ENCODE data around the gene IL22RA2. TPM values are rescaled to one million over a fixed set of nuclear protein-coding genes. Genes with fewer than 3 reads are reported as not detected.
A peak's percentile ranks its signal among the peaks of the same experiment; 100 is the strongest.

Gene IL22RA2
- total and polyA plus RNA-seq, 7 experiments from 2014 or later: not detected

DNA sequence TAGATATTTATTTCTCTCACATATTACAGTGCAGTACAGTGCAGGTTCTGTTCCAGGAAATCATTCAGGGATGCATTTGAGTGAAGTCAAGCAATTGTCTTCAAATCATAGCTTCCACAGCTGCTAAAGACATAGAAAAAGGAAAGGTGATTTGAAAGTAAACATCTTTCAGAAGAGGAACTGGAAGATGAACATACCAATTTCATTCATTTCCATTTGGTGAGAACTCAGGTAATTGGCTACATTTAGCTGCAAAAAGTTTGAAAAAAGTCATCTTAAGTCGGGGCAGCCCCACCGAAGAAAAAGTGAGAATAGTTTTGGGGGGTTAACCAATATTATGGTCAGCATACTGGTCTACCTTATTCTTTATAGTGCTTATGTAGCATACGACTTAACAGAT is 67.3 kb downstream of the IL22RA2 start:
- H3K36me3 Mint-ChIP-seq: peaks cover 0 to 35% (median 0%) of the 10 kb centered on the region in 5 donors
- intact Hi-C loops (cut with micrococcal nuclease): no loop called here
- ChIA-PET POLR2A (no interaction called here), CTCF (no interaction called here)
- no peak for DNase-seq
- H3K9me3 ChIP-seq (ENCODE audit: control insufficient read depth in 2 of 3, low read length in 3 of 3): no peaks in the 10 kb centered on the region
- H3K36me3 ChIP-seq (ENCODE audit: control insufficient read depth in 2 of 3, insufficient read depth in 3 of 3, low read length in 3 of 3): no peaks in the 10 kb centered on the region
- no peak overlapping the region for H3K27ac ChIP-seq (ENCODE audit: low read depth, low read length)
- H3K9me3 Mint-ChIP-seq: peaks cover 0 to 24% (median 8%) of the 10 kb centered on the region in 11 donors
- H3K4me1 Mint-ChIP-seq: peaks cover 0 to 33% (median 2%) of the 10 kb centered on the region in 7 donors
- no peak for ATAC-seq
- H3K27me3 ChIP-seq (ENCODE audit: control insufficient read depth in 2 of 2, insufficient read depth in 2 of 2, low read length in 2 of 2): no peaks in the 10 kb centered on the region
- no peak overlapping the region for H3K4me3 Mint-ChIP-seq
- H3K27ac Mint-ChIP-seq: no peak overlapping the region
- peaks cover 0 to 10% (median 6%) of the 10 kb centered on the region in 5 donors for H3K27me3 Mint-ChIP-seq
- H3K4me3 ChIP-seq (ENCODE audit: low read length): no peak overlapping the region
- H3K4me1 ChIP-seq (ENCODE audit: control insufficient read depth in 2 of 2, insufficient read depth in 2 of 2, low read length in 2 of 2): peaks cover 0 to 17% of the 10 kb centered on the region in 2 donors

DNA sequence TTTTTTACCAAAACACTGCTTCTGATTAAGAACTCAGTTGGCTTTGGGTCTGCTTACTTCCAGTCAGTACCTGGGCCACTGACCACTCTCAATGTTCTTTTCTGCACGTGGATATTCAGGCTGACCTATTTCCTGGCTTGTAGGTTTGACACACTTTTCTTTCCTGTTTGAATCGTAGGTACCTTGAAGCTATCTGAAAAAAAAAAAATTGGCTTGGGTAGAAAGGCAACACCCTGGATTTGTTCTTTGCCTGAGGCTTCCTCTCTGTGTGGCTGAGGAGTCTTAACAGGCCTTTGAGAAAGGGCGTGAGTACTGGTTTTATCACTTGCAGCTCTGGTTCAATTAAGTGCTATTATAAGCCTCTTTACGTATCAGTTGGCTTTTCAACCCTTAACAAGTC is 68.1 kb downstream of the IL22RA2 start:
- H3K4me3 Mint-ChIP-seq: no peak overlapping the region
- Histone ChIP-seq H3K36me3 (ENCODE audit: control insufficient read depth in 2 of 3, insufficient read depth in 3 of 3, low read length in 3 of 3) (no peaks in the 10 kb centered on the region), H3K4me1 (ENCODE audit: control insufficient read depth in 2 of 2, insufficient read depth in 2 of 2, low read length in 2 of 2) (peaks cover 0 to 17% of the 10 kb centered on the region in 2 donors), H3K27me3 (ENCODE audit: control insufficient read depth in 2 of 2, insufficient read depth in 2 of 2, low read length in 2 of 2) (no peaks in the 10 kb centered on the region), H3K9me3 (ENCODE audit: control insufficient read depth in 2 of 3, low read length in 3 of 3) (no peaks in the 10 kb centered on the region), H3K4me3 (ENCODE audit: low read length) (no peak overlapping the region), H3K27ac (ENCODE audit: low read depth, low read length) (no peak overlapping the region)
- peaks cover 0 to 24% (median 8%) of the 10 kb centered on the region in 11 donors for H3K9me3 Mint-ChIP-seq
- H3K27ac Mint-ChIP-seq: peak overlapping the region in 1 of 9 donors; percentile 38
- peaks cover 0 to 41% (median 2%) of the 10 kb centered on the region in 7 donors for H3K4me1 Mint-ChIP-seq
- H3K27me3 Mint-ChIP-seq: peaks cover 0 to 8% (median 5%) of the 10 kb centered on the region in 5 donors
- intact Hi-C loops (cut with micrococcal nuclease): no loop called here
- ATAC-seq (no peak), DNase-seq (no peak)
- CTCF ChIA-PET: interaction anchor here (0.9 kb wide), 1 partner anchor 8 kb away, joined by 4 read pairs; no protein-coding TSS in a partner anchor
- POLR2A ChIA-PET: no interaction called here
- peaks cover 0 to 35% (median 0%) of the 10 kb centered on the region in 5 donors for H3K36me3 Mint-ChIP-seq

DNA sequence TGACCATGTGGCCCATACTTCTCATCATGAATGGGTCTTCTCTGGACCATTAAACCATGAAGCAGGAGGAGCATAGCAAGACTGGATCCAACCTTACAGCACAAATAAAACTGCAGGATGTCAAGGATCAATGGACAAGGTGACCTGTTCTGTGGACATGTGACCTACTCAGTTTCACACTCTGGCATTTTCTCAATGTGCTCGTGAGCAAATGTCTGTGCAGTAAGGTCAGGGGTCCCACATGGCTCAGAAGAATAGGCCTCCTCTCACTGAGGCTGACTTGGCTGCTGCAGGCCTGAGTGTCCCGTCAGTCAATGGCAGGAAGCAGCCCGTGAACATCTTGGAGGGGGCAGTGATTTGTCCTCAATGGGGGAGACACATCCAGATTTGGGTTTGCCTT is 68.5 kb downstream of the IL22RA2 start:
- H3K4me1 ChIP-seq (ENCODE audit: control insufficient read depth in 2 of 2, insufficient read depth in 2 of 2, low read length in 2 of 2): peaks cover 0 to 17% of the 10 kb centered on the region in 2 donors
- ChIA-PET POLR2A (no interaction called here), CTCF (interaction anchor here (0.9 kb wide), 1 partner anchor 8 kb away, joined by 4 read pairs; no protein-coding TSS in a partner anchor)
- DNase-seq: no peak
- H3K27me3 ChIP-seq (ENCODE audit: control insufficient read depth in 2 of 2, insufficient read depth in 2 of 2, low read length in 2 of 2): no peaks in the 10 kb centered on the region
- no peak overlapping the region for H3K27ac ChIP-seq (ENCODE audit: low read depth, low read length)
- no peaks in the 10 kb centered on the region for H3K9me3 ChIP-seq (ENCODE audit: control insufficient read depth in 2 of 3, low read length in 3 of 3)
- H3K4me3 ChIP-seq (ENCODE audit: low read length): no peak overlapping the region
- Mint-ChIP-seq H3K9me3 (peaks cover 0 to 24% (median 8%) of the 10 kb centered on the region in 11 donors), H3K4me1 (peaks cover 0 to 43% (median 2%) of the 10 kb centered on the region in 7 donors), H3K36me3 (peaks cover 0 to 35% (median 0%) of the 10 kb centered on the region in 5 donors), H3K4me3 (peak overlapping the region in 2 of 10 donors; percentile 9 to 29), H3K27me3 (peaks cover 0 to 8% (median 2%) of the 10 kb centered on the region in 5 donors), H3K27ac (peak overlapping the region in 1 of 9 donors; percentile 38)
- no peaks in the 10 kb centered on the region for H3K36me3 ChIP-seq (ENCODE audit: control insufficient read depth in 2 of 3, insufficient read depth in 3 of 3, low read length in 3 of 3)
- intact Hi-C loops (cut with micrococcal nuclease): no loop called here
- no peak for ATAC-seq

DNA sequence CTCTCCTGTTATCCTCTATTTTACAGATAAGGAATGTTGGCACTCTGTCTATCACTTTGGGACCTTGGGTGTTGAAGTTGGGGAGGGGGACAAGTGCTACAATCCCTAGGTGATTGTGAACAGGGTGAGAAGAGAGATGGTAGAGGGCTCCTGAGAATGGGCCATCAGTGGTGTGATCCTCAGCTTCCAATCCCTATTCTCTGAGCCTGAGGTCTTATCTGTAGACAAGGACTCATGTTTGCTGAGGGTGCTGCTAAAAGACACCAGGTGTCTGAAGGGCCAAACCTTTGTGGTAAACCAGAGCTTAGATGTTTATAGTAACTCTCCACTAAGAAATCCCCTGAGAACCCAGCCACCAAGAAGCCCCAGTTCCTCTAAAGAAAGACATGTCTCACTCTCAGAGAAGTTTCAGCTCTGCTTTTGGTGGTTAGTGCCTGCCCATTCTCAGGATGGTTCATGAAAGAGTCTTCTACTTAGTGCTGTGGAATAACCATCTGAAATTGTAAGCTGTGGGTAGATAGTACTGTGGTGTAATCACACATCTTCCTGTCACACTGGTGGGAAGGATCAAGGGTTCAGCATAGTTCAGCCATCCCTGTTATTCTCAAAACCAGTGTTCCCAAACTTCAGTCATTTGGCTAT is 70.5 kb downstream of the IL22RA2 start:
- ChIA-PET POLR2A (no interaction called here), CTCF (interaction anchor here (1.1 kb wide), 1 partner anchor 9 kb away, joined by 4 read pairs; no protein-coding TSS in a partner anchor)
- Histone ChIP-seq H3K36me3 (ENCODE audit: control insufficient read depth in 2 of 3, insufficient read depth in 3 of 3, low read length in 3 of 3) (no peaks in the 10 kb centered on the region), H3K27me3 (ENCODE audit: control insufficient read depth in 2 of 2, insufficient read depth in 2 of 2, low read length in 2 of 2) (no peaks in the 10 kb centered on the region), H3K9me3 (ENCODE audit: control insufficient read depth in 2 of 3, low read length in 3 of 3) (no peaks in the 10 kb centered on the region), H3K4me1 (ENCODE audit: control insufficient read depth in 2 of 2, insufficient read depth in 2 of 2, low read length in 2 of 2) (peaks cover 0 to 17% of the 10 kb centered on the region in 2 donors), H3K27ac (ENCODE audit: low read depth, low read length) (no peak overlapping the region), H3K4me3 (ENCODE audit: low read length) (no peak overlapping the region)
- intact Hi-C loops (cut with micrococcal nuclease): no loop called here
- Mint-ChIP-seq H3K27ac (peak overlapping the region in 1 of 9 donors; percentile 54), H3K9me3 (peaks cover 0 to 17% (median 2%) of the 10 kb centered on the region in 11 donors), H3K27me3 (peaks cover 0 to 4% (median 0%) of the 10 kb centered on the region in 5 donors), H3K4me3 (peak overlapping the region in 1 of 10 donors; percentile 57), H3K36me3 (peaks cover 0 to 37% (median 0%) of the 10 kb centered on the region in 5 donors), H3K4me1 (peaks cover 0 to 51% (median 2%) of the 10 kb centered on the region in 7 donors)
- peak in 1 of 9 donors; percentile 28 for DNase-seq
- ATAC-seq: peak; percentile 71

DNA sequence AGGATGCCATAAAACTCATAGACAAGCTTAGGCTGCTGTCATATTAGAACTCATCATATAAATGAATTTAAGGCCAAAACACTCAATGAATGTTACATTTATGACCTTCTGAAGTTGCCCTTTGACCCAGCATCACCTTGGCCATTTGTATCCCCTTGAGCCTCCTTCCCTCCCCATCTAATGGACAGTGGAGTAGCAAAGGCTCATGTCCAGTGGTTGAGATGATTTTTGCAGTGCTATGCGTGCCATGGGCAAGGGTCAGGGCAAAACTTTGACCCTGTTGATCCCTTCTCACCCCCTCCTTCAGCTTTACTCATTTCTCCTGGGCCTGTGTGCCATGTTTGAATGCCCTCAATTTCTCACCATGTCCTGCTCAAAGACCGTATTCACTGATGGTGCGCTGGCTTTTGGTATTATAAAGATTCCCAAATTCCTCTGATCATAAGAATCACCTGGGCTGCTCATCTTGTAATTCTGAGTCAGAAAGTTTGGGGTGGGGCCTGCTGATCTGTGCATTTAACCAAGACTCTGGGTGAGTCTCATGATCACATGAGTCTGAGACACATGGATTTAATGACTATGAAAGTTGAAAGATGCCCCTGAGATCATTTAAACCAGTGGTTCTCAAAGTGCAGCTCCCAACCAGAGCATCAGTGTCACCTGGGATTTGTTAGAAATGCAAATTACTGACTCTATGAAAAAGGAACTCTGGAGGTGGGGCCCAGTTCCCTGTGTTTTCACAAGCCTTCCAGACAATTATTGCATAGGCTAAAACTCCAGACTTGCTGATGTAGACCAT is 71.2 kb downstream of the IL22RA2 start:
- H3K27ac Mint-ChIP-seq: peak overlapping the region in 2 of 9 donors; percentile 54 to 60

DNA sequence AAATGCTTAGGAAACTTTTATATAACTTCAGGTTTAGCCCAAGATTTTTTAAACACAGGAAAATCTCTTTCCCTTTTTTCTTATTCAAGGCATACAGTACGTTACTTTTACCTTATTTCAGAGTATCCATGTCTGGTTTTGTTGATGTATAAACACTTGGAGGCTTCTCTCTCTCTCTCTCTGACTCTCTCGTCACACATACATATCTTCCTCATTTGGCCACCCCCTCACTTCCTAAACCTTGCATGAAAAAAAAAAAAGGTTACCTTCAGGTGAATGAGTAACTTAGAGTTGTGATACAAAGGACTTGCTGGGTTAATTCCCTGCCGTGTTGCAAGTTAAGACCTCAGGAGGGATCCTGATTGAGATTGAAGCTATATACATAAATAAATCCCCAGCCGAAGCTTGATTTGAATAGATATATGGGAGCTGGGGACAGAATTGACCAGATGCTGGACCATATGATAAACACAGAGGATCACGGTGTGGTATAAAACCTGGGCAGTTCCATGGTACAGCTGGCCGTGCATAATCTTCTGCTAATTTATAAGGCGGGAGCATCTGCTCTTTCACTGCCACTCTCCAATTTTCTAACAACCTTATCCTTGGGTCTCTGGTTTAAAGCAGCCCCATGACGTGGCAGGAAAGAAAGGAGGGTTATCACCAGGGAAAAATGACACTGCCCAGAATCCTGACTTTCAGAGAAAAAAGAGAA is 73.6 kb downstream of the IL22RA2 start:
- intact Hi-C loops (cut with micrococcal nuclease): loop anchor here in 1 of 2 donors (10.0 kb wide), 2 partner anchors 375 to 875 kb away; no protein-coding TSS in a partner anchor
- DNase-seq: no peak
- H3K4me1 Mint-ChIP-seq: peaks cover 0 to 63% (median 0%) of the 10 kb centered on the region in 7 donors
- ChIA-PET POLR2A (no interaction called here), CTCF (no interaction called here)
- Histone ChIP-seq H3K27me3 (ENCODE audit: control insufficient read depth in 2 of 2, insufficient read depth in 2 of 2, low read length in 2 of 2) (no peaks in the 10 kb centered on the region), H3K9me3 (ENCODE audit: control insufficient read depth in 2 of 3, low read length in 3 of 3) (no peaks in the 10 kb centered on the region), H3K27ac (ENCODE audit: low read depth, low read length) (no peak overlapping the region), H3K36me3 (ENCODE audit: control insufficient read depth in 2 of 3, insufficient read depth in 3 of 3, low read length in 3 of 3) (no peaks in the 10 kb centered on the region), H3K4me3 (ENCODE audit: low read length) (no peak overlapping the region), H3K4me1 (ENCODE audit: control insufficient read depth in 2 of 2, insufficient read depth in 2 of 2, low read length in 2 of 2) (peaks cover 0 to 5% of the 10 kb centered on the region in 2 donors)
- no peak for ATAC-seq
- peaks cover 0 to 7% (median 1%) of the 10 kb centered on the region in 11 donors for H3K9me3 Mint-ChIP-seq
- peaks cover 0 to 21% (median 0%) of the 10 kb centered on the region in 5 donors for H3K36me3 Mint-ChIP-seq
- H3K27ac Mint-ChIP-seq: no peak overlapping the region
- H3K27me3 Mint-ChIP-seq: no peaks in the 10 kb centered on the region
- H3K4me3 Mint-ChIP-seq: no peak overlapping the region

More for the DNA sequence above, 71.2 kb downstream of the IL22RA2 start:
- Histone ChIP-seq H3K4me1 (ENCODE audit: control insufficient read depth in 2 of 2, insufficient read depth in 2 of 2, low read length in 2 of 2) (peaks cover 0 to 17% of the 10 kb centered on the region in 2 donors), H3K36me3 (ENCODE audit: control insufficient read depth in 2 of 3, insufficient read depth in 3 of 3, low read length in 3 of 3) (no peaks in the 10 kb centered on the region), H3K9me3 (ENCODE audit: control insufficient read depth in 2 of 3, low read length in 3 of 3) (no peaks in the 10 kb centered on the region), H3K27me3 (ENCODE audit: control insufficient read depth in 2 of 2, insufficient read depth in 2 of 2, low read length in 2 of 2) (no peaks in the 10 kb centered on the region), H3K27ac (ENCODE audit: low read depth, low read length) (no peak overlapping the region), H3K4me3 (ENCODE audit: low read length) (no peak overlapping the region)
- H3K4me1 Mint-ChIP-seq: peaks cover 0 to 55% (median 1%) of the 10 kb centered on the region in 7 donors
- peak overlapping the region in 1 of 10 donors; percentile 57 for H3K4me3 Mint-ChIP-seq
- H3K9me3 Mint-ChIP-seq: peaks cover 0 to 13% (median 2%) of the 10 kb centered on the region in 11 donors
- peaks cover 0 to 36% (median 0%) of the 10 kb centered on the region in 5 donors for H3K36me3 Mint-ChIP-seq
- no peak for DNase-seq
- CTCF ChIA-PET: interaction anchor here (1.1 kb wide), 1 partner anchor 8 kb away, joined by 4 read pairs; no protein-coding TSS in a partner anchor
- ATAC-seq: peak; percentile 27
- POLR2A ChIA-PET: no interaction called here
- intact Hi-C loops (cut with micrococcal nuclease): no loop called here
- H3K27me3 Mint-ChIP-seq: no peaks in the 10 kb centered on the region
